Measurements from ENCODE around the gene APOL1.

The APOL1 gene

GRCh38 chr22:36233796-36234195 lies 19.1 kb upstream of the APOL1 start:
- H3K4me3 ChIP-seq (ENCODE audit: low read depth, low read length) = no peak overlapping the region
- no peak for TF ChIP-seq CTCF (IDR thresholded peaks at IDR 0.05; ENCODE audit: borderline replicate concordance, insufficient read depth, low read depth, low read length)

- TF ChIP-seq CTCF (IDR thresholded peaks at IDR 0.05; ENCODE audit: borderline replicate concordance, insufficient read depth, low read depth, low read length) = no peak
- H3K4me3 ChIP-seq (ENCODE audit: low read depth, low read length) = no peak overlapping the region
Observed at GRCh38 chr22:36234213-36234612, 18.7 kb upstream of the APOL1 start.

GRCh38 chr22:36234919-36235318 lies 18.0 kb upstream of the APOL1 start:
- TF ChIP-seq CTCF (IDR thresholded peaks at IDR 0.05; ENCODE audit: borderline replicate concordance, insufficient read depth, low read depth, low read length) = no peak
- H3K4me3 ChIP-seq (ENCODE audit: low read depth, low read length) = no peak overlapping the region

- H3K4me3 ChIP-seq (ENCODE audit: low read depth, low read length) = no peak overlapping the region
- no peak for TF ChIP-seq CTCF (IDR thresholded peaks at IDR 0.05; ENCODE audit: borderline replicate concordance, insufficient read depth, low read depth, low read length)
Observed at GRCh38 chr22:36235585-36235984, 17.3 kb upstream of the APOL1 start.

GRCh38 chr22:36236388-36237319 lies 16.3 kb upstream of the APOL1 start:
- H3K4me3 ChIP-seq (ENCODE audit: low read depth, low read length) = no peak overlapping the region
- TF ChIP-seq CTCF (IDR thresholded peaks at IDR 0.05; ENCODE audit: borderline replicate concordance, insufficient read depth, low read depth, low read length) = no peak

GRCh38 chr22:36237462-36238372 lies 15.2 kb upstream of the APOL1 start:
- H3K4me3 ChIP-seq (ENCODE audit: low read depth, low read length) = peak overlapping the region; percentile 66
- no peak for TF ChIP-seq CTCF (IDR thresholded peaks at IDR 0.05; ENCODE audit: borderline replicate concordance, insufficient read depth, low read depth, low read length)
